Lower leg skin (tissue), 4 donors: Measurements from ENCODE around the gene CCDC197. TPM values are rescaled to one million over a fixed set of nuclear protein-coding genes. Genes with fewer than 3 reads are reported as not detected.

Experiments
- DNase-seq, 2 donors: peaks; one replicate each; pipeline ENCODE4 v3.0.0-alpha.2; 2019; ENCODE audit warnings: low spot score in 2 of 2
- H3K4me3 ChIP-seq: fragments of 200-600 bp; sonication (generic); 2 replicates; pipeline ENCODE4 v1.5.1; 2017; ENCODE audit warnings: mild to moderate bottlenecking, low read depth; ENCODE audit not compliant: poor library complexity, severe bottlenecking
- POLR2A ChIP-seq, 2 donors: fragments of 450-650 bp; IDR thresholded peaks; one replicate each; pipeline ENCODE4 v1.6.1; 2016 to 2017; ENCODE audit warnings: antibody characterized with exemption in 2 of 2, mild to moderate bottlenecking in 1 of 2, moderate library complexity in 1 of 2
- WGBS, 2 donors: methylation state at CpG; one replicate each; pipeline ENCODE4 v1.1.5; 2018; 5-methylcytosine and 5-hydroxymethylcytosine counted together
- intact Hi-C: fragments of 100-400 bp; cut with DNase I; formaldehyde crosslinking; loops from one replicate; pipeline ENCODE4 v1.15.0; 2023; ENCODE audit warnings: low total_unique reads
- total RNA-seq, 4 donors: library from RNA; depleted of rRNA; stranded (reverse); fragments of >200 nt; gene quantifications; one replicate each; pipeline ENCODE4 v1.1.0, GENCODE V29; 2016
- TF ChIP-seq, protein P1 (sequence below), 3 donors: fragments of 450-650 bp; IDR thresholded peaks; one replicate each; pipeline ENCODE4 v1.5.1; 2016; ENCODE audit warnings: antibody characterized with exemption in 3 of 3, mild to moderate bottlenecking in 3 of 3, moderate library complexity in 2 of 3

The CCDC197 gene
- total RNA-seq, 4 donors from 2014 or later: not detected

DNA sequence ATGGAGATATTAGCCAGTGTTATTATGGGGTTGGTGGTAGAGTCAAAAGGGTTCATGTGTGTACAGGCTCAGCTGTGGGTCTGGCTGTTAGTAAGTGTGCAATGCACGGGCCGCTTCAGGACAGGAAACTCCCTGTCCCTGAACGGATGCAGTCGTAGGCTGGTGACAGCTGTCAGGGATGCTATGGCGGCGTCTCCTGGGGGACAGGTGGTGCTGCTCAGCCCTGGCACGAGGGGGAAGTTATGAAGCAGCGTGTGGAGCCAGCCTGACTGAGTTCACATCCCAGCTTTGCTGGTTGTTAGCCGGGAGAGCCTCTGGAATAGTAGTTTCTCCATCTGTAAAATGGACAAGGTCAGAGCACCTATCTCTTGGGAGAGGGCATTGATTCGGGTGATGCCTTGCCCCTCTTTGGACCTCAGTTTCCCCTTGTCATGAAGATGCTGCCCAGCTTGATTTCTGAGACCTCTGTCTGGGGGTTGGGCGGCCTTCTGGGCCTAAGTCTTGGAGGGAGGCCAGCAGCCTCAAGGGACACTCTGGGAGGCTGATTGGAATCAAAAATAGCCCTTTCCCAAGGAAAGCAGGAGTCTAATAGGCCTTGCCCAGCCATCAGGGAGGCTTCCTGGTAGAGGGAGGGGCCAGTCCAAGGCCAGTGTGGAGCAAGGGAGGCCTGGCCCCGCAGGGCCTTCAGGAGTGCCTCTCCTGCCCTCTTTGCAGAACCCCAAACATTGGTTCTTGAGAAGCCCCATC lies 27.8 kb upstream of the CCDC197 start:
- no peak overlapping the region for H3K4me3 ChIP-seq
- WGBS, 2 donors: 75 to 90% methylated on average over 12 of the region's 12 CpGs
- DNase-seq: no peak
- intact Hi-C loops: no loop called here
- no peak for TF ChIP-seq POLR2A (IDR thresholded peaks at IDR 0.05)
- TF ChIP-seq, protein P1, sequence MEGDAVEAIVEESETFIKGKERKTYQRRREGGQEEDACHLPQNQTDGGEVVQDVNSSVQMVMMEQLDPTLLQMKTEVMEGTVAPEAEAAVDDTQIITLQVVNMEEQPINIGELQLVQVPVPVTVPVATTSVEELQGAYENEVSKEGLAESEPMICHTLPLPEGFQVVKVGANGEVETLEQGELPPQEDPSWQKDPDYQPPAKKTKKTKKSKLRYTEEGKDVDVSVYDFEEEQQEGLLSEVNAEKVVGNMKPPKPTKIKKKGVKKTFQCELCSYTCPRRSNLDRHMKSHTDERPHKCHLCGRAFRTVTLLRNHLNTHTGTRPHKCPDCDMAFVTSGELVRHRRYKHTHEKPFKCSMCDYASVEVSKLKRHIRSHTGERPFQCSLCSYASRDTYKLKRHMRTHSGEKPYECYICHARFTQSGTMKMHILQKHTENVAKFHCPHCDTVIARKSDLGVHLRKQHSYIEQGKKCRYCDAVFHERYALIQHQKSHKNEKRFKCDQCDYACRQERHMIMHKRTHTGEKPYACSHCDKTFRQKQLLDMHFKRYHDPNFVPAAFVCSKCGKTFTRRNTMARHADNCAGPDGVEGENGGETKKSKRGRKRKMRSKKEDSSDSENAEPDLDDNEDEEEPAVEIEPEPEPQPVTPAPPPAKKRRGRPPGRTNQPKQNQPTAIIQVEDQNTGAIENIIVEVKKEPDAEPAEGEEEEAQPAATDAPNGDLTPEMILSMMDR (IDR thresholded peaks at IDR 0.05): no peak

DNA sequence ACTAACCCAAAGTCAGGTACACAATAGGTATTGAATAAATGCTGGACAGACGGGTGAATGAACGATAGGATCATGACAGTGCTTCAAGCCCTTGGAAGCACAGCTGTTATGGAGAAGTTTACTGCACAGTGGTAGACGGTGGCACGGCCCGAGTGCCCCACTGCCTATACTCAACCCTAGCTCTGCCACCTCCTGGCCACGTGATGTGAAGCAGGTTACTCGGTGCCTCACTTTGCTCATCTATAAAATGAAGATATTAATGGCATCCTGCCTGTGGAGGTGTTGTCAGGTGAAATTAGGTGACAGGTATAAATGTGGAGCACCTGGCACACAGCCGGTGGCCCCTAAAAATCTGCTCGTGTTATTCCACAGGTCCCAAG lies 26.5 kb upstream of the CCDC197 start:
- intact Hi-C loops: no loop called here
- 33 to 36% methylated on average over 9 of the region's 9 CpGs for WGBS, 2 donors
- DNase-seq: no peak
- H3K4me3 ChIP-seq: no peak overlapping the region
- TF ChIP-seq, protein P1 (IDR thresholded peaks at IDR 0.05): no peak

DNA sequence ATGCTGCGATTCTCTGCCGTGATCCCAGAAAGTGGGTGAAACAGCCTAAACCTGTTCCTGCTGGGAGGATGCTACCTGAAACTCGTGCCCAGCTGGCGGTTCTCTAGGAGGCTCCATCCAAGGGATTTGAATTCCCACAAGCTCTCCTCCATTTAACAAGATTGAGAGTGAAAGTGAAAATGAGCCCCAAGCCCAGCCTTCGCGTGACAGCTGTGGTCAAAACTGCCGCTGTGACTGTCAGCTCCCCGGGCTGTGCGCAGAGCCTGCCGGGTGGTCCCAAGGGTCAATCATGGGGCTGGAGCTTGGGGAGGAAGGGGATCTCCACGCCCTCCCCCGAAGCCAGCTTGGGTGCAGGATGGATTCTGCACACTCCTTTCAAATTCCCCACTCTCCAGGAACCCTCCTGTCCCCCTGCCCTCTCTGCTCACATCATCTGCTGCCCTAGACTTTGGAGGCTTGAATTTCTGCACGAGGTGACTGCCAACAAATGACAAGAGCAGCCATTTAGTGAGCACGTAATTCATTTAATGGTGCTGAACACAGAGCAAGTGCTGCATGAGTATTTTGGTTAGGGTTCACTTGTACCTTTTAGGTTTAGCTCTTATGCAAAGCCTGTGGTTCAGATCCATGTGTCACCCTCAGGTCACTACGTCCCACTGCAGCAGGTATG lies 26.0 kb upstream of the CCDC197 start:
- no peak overlapping the region for H3K4me3 ChIP-seq
- TF ChIP-seq POLR2A (IDR thresholded peaks at IDR 0.05): no peak
- TF ChIP-seq, protein P1 (IDR thresholded peaks at IDR 0.05): no peak
- intact Hi-C loops: no loop called here
- 35 to 41% methylated on average over 15 of the region's 15 CpGs for WGBS, 2 donors
- no peak for DNase-seq

DNA sequence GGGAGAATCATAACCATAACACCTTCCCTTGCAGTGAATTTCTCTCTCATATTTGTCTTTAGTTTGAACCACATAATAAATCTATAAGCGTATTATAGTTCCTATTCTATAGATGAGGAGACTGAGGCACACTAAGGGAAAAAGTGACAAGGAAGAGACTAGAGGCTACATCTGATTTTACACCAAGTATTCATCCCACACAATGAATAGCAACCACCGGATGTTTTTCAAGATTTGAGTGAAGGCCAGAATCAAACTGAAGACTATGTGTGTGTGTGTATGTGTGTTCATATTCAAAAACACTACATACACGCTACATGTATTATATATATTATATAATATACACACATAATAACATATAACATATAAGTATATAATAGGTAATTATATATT lies 25.5 kb upstream of the CCDC197 start:
- intact Hi-C loops: no loop called here
- WGBS, 2 donors: 80 to 81% methylated on average over 3 of the region's 3 CpGs

DNA sequence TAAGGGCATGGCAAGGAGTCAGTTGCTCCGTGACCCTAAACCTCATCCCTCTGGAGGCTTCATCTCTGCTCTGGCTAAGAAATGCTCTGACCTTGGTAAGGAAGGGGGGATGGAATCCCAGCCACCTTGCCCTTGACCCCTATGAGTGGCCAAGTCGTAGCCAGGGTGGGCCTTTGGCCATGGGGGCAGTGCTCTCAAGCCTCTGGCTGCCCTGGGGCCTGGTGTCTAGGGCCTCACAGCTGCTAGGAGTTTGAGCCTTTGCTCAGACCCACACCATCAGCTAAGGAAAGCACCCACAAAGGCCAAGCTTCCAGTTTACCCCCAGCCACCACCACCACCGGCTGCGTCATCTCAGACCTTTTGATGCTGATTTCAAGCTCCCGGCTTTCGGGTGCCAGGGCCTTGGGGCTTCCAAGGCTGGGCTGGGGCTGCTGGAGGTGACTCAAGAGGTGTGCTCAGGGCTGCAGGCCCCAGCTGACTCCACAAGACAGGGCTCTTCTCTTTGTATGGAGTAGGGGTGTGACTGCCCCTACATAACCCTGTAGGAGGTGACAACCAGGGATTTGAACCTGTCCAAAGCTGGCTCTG lies 24.4 kb upstream of the CCDC197 start:
- H3K4me3 ChIP-seq: no peak overlapping the region
- DNase-seq: no peak
- intact Hi-C loops: no loop called here
- 88 to 91% methylated on average over 6 of the region's 6 CpGs for WGBS, 2 donors
- no peak for TF ChIP-seq POLR2A (IDR thresholded peaks at IDR 0.05)
- TF ChIP-seq, protein P1 (IDR thresholded peaks at IDR 0.05): no peak

More for the DNA sequence above, 25.5 kb upstream of the CCDC197 start:
- no peak overlapping the region for H3K4me3 ChIP-seq
- TF ChIP-seq, protein P1 (IDR thresholded peaks at IDR 0.05): no peak
- TF ChIP-seq POLR2A (IDR thresholded peaks at IDR 0.05): no peak
- DNase-seq: no peak
